HG03460 (cell line): ENCODE results near the gene RAD51AP1.

Source experiments
- ATAC-seq: cut with Tn5 transposase; IDR thresholded peaks from one replicate; pipeline ENCODE4 v1.9.1; 2021; ENCODE audit not compliant: unreplicated experiment

RAD51AP1 gene

GRCh38 chr12:4540638-4541037, 1.9 kb downstream of the RAD51AP1 start:
- no peak for ATAC-seq

GRCh38 chr12:4545195-4545594, 6.5 kb downstream of the RAD51AP1 start:
- ATAC-seq: no peak

GRCh38 chr12:4552191-4552590, 13.5 kb downstream of the RAD51AP1 start:
- ATAC-seq: no peak

GRCh38 chr12:4553943-4554342, 15.3 kb downstream of the RAD51AP1 start:
- no peak for ATAC-seq

GRCh38 chr12:4555804-4556203, 17.1 kb downstream of the RAD51AP1 start:
- ATAC-seq: no peak

- no peak for ATAC-seq
Measured at GRCh38 chr12:4556735-4557530, 18.2 kb downstream of the RAD51AP1 start.

GRCh38 chr12:4557586-4557985, 18.9 kb downstream of the RAD51AP1 start:
- no peak for ATAC-seq

- no peak for ATAC-seq
Measured at GRCh38 chr12:4558171-4558570, 19.5 kb downstream of the RAD51AP1 start.

GRCh38 chr12:4562034-4562657, 23.5 kb downstream of the RAD51AP1 start, which contains the start of gene DYRK4:
Gene DYRK4 (plus strand): TSS chr12:4562208. CDS start chr12:4562246, 38 bp downstream.
- no peak for ATAC-seq

GRCh38 chr12:4563336-4563735, 24.6 kb downstream of the RAD51AP1 start:
- ATAC-seq: no peak

GRCh38 chr12:4564818-4565217, 26.1 kb downstream of the RAD51AP1 start:
- no peak for ATAC-seq

- no peak for ATAC-seq
Measured at GRCh38 chr12:4566474-4566873, 27.8 kb downstream of the RAD51AP1 start.

- peak; percentile 66 for ATAC-seq
Measured at GRCh38 chr12:4567073-4567881, 28.6 kb downstream of the RAD51AP1 start.

GRCh38 chr12:4569261-4569660, 30.6 kb downstream of the RAD51AP1 start:
- ATAC-seq: no peak

GRCh38 chr12:4572680-4573079, 34.0 kb downstream of the RAD51AP1 start:
- ATAC-seq: no peak

- no peak for ATAC-seq
Measured at GRCh38 chr12:4579305-4580102, 40.8 kb downstream of the RAD51AP1 start.

- no peak for ATAC-seq
Measured at GRCh38 chr12:4580281-4580688, 41.6 kb downstream of the RAD51AP1 start.

GRCh38 chr12:4584281-4584680, 45.6 kb downstream of the RAD51AP1 start:
- ATAC-seq: no peak

GRCh38 chr12:4584896-4585295, 46.2 kb downstream of the RAD51AP1 start:
- no peak for ATAC-seq

GRCh38 chr12:4586500-4586899, 47.8 kb downstream of the RAD51AP1 start:
- no peak for ATAC-seq

- no peak for ATAC-seq
Measured at GRCh38 chr12:4587108-4587507, 48.4 kb downstream of the RAD51AP1 start.
